HCT116 (cell line): Measurements from ENCODE around the gene CCDC86. TPM values are rescaled to one million over a fixed set of nuclear protein-coding genes. Genes with fewer than 3 reads are reported as not detected.

ENCODE experiments used
- ATAC-seq: fragments of 200-7000 bp; cut with Tn5 transposase; 2 replicates; pipeline ENCODE4 v1.9.1; 2020; ENCODE audit warnings: mild to moderate bottlenecking, moderate library complexity
- BruUV-seq: library from RNA; stranded (reverse); fragments of 400-500 nt; replicated peaks from 2 replicates; lab custom pipeline; 2021; lab: Mats Ljungman, UMichigan
- CTCF ChIA-PET: fragments of 300-600 bp; sonication (Branson Sonifier 250); formaldehyde crosslinking; loops from one replicate; lab custom pipeline; 2021; ENCODE audit warnings: antibody characterized with exemption; lab: Charles Lee
- POLR2A ChIA-PET: fragments of 300-600, 350-600 bp; sonication (Branson Sonifier 250); formaldehyde crosslinking; loops from one replicate; lab custom pipeline; 2021; ENCODE audit warnings: antibody characterized with exemption; lab: Charles Lee
- RAD21 ChIA-PET, 2 experiments: fragments of 300-600 bp; sonication (Branson Sonifier 250); formaldehyde crosslinking; loops; one replicate each; lab custom pipeline; 2023; ENCODE audit warnings: low total read pairs in 2 of 2; ENCODE audit not compliant: uncharacterized antibody in 2 of 2, unreplicated experiment in 2 of 2, low non-redundant PET in 1 of 2; lab: Charles Lee
- DNase-seq: peaks from one replicate; pipeline ENCODE4 v3.0.0-alpha.2; 2010; ENCODE audit warnings: low read depth, low spot score
- H2AFZ ChIP-seq: fragments of 200-600 bp; shearing (Covaris generic), sonication (generic); 2 replicates; pipeline ENCODE4 v1.6.1; 2017; ENCODE audit warnings: low read depth, mixed run types, mixed read lengths, antibody characterized with exemption, low read length; ENCODE audit not compliant: poor library complexity, severe bottlenecking
- H3K27ac ChIP-seq: 2 replicates; pipeline ENCODE4 v1.5.1; 2012; ENCODE audit warnings: low read depth, low read length
- H3K27me3 ChIP-seq: fragments of 200-600 bp; sonication (generic); 2 replicates; pipeline ENCODE4 v1.6.1; 2016; ENCODE audit warnings: mixed run types, low read length, mixed read lengths; ENCODE audit not compliant: insufficient read depth
- H3K36me3 ChIP-seq, 2 experiments: fragments of 200-500 bp in 1 of 2; fragments of 200-600 bp in 1 of 2; sonication (Bioruptor generic) in 1 of 2; sonication (generic) in 1 of 2; 2 replicates each; pipeline versions ENCODE4 v1.5.1 to v1.6.1; 2014 to 2016; ENCODE audit warnings: low read length in 2 of 2, inconsistent platforms in 1 of 2, mixed read lengths in 1 of 2, mixed run types in 1 of 2; ENCODE audit not compliant: insufficient read depth in 2 of 2, control insufficient read depth in 1 of 2
- H3K4me1 ChIP-seq, 2 experiments: fragments of 200-600 bp in 1 of 2; sonication (generic) in 1 of 2; 2 replicates each; pipeline versions ENCODE4 v1.5.1 to v1.6.1; 2012 to 2017; ENCODE audit warnings: low read length in 2 of 2, inconsistent platforms in 1 of 2, mild to moderate bottlenecking in 1 of 2, mixed read lengths in 1 of 2, mixed run types in 1 of 2, moderate library complexity in 1 of 2; ENCODE audit not compliant: insufficient read depth in 2 of 2, control insufficient read depth in 1 of 2
- H3K4me2 ChIP-seq: fragments of 200-600 bp; sonication (generic); 2 replicates; pipeline ENCODE4 v1.6.1; 2017; ENCODE audit warnings: mixed run types, low read length, mixed read lengths
- H3K4me3 ChIP-seq, 2 experiments: fragments of 200-600 bp in 1 of 2; sonication (generic) in 1 of 2; replicated peaks in 1 of 2; 2 replicates each; pipeline ENCODE4 v1.5.1; 2011 to 2016; ENCODE audit warnings: low read length in 2 of 2, control low read depth in 1 of 2, low read depth in 1 of 2, mild to moderate bottlenecking in 1 of 2, mixed read lengths in 1 of 2, mixed run types in 1 of 2
- H3K79me2 ChIP-seq: fragments of 200-600 bp; sonication (generic); 2 replicates; pipeline ENCODE4 v1.6.1; 2017; ENCODE audit warnings: mild to moderate bottlenecking, mixed run types, low read length, moderate library complexity, mixed read lengths; ENCODE audit not compliant: insufficient read depth
- H3K9ac ChIP-seq: fragments of 200-600 bp; sonication (generic); 2 replicates; pipeline ENCODE4 v1.6.1; 2016; ENCODE audit warnings: low read length, mixed read lengths
- H3K9me2 ChIP-seq: fragments of 200-600 bp; sonication (generic), shearing (Covaris generic); 2 replicates; pipeline ENCODE4 v1.6.1; 2017; ENCODE audit warnings: mixed run types, mild to moderate bottlenecking, moderate library complexity; ENCODE audit not compliant: insufficient read depth
- H3K9me3 ChIP-seq, 2 experiments: fragments of 200-500 bp in 1 of 2; fragments of 200-600 bp in 1 of 2; sonication (Bioruptor generic) in 1 of 2; sonication (generic) in 1 of 2; 2 replicates each; pipeline ENCODE4 v1.6.1; 2014 to 2017; ENCODE audit warnings: low read length in 2 of 2, mixed read lengths in 2 of 2, inconsistent platforms in 1 of 2, low read depth in 1 of 2, mild to moderate bottlenecking in 1 of 2, mixed run types in 1 of 2, moderate library complexity in 1 of 2; ENCODE audit not compliant: control insufficient read depth in 1 of 2, insufficient read depth in 1 of 2
- H4K20me1 ChIP-seq: fragments of 200-600 bp; sonication (generic), shearing (Covaris generic); 2 replicates; pipeline ENCODE4 v1.6.1; 2017; ENCODE audit warnings: mixed run types, mild to moderate bottlenecking, moderate library complexity; ENCODE audit not compliant: insufficient read depth
- CBX3 ChIP-seq: IDR thresholded peaks from 2 replicates; pipeline ENCODE4 v1.6.1; 2012; ENCODE audit warnings: low read depth
- JUND ChIP-seq: IDR thresholded peaks from 2 replicates; pipeline ENCODE4 v1.6.1; 2012
- RAD21 ChIP-seq: IDR thresholded peaks from 2 replicates; pipeline ENCODE4 v1.6.1; 2012; ENCODE audit warnings: low read depth, mild to moderate bottlenecking
- SRF ChIP-seq: IDR thresholded peaks from 2 replicates; pipeline ENCODE4 v1.6.1; 2012; ENCODE audit warnings: low read depth
- ZFX ChIP-seq: fragments of 450-650 bp; IDR thresholded peaks from 2 replicates; pipeline ENCODE4 v1.6.1; 2017
- ZNF274 ChIP-seq: fragments of 200-500 bp; sonication (Bioruptor generic); IDR thresholded peaks from 2 replicates; pipeline ENCODE4 v1.6.1; 2014; ENCODE audit warnings: mild to moderate bottlenecking, low read depth, low read length, inconsistent platforms
- intact Hi-C: fragments of 100-400 bp; cut with micrococcal nuclease; formaldehyde crosslinking; loops from 2 replicates; pipeline ENCODE4 v1.10.0; 2022
- total RNA-seq: library from RNA; stranded (reverse); gene quantifications from one replicate; pipeline ENCODE4 v1.2.1, GENCODE V29; 2021; ENCODE audit not compliant: unreplicated experiment
- TF ChIP-seq, protein P1 (sequence below): IDR thresholded peaks from 2 replicates; pipeline ENCODE4 v1.6.1; 2011; ENCODE audit warnings: mild to moderate bottlenecking, low read length, moderate library complexity; ENCODE audit not compliant: insufficient replicate concordance; ENCODE audit errors: extremely low read depth
- TF ChIP-seq, protein P2 (sequence below): IDR thresholded peaks from 2 replicates; pipeline ENCODE4 v1.6.1; 2012; ENCODE audit warnings: low read depth
- TF ChIP-seq, protein P3 (sequence below), 3 experiments: fragments of 200-600 bp in 1 of 3; sonication (generic) in 1 of 3; IDR thresholded peaks in 2 of 3; conservative IDR thresholded peaks in 1 of 3; 2 replicates each; pipeline ENCODE4 v1.5.1; 2012 to 2017; ENCODE audit warnings: low read depth in 2 of 3, low read length in 2 of 3, antibody characterized with exemption in 1 of 3, borderline replicate concordance in 1 of 3, control low read depth in 1 of 3, mild to moderate bottlenecking in 1 of 3, mixed read lengths in 1 of 3, mixed run types in 1 of 3, moderate library complexity in 1 of 3; ENCODE audit not compliant: insufficient read depth in 1 of 3

The CCDC86 gene
- total RNA-seq, 1 experiment from 2014 or later, result 69.6 TPM

DNA sequence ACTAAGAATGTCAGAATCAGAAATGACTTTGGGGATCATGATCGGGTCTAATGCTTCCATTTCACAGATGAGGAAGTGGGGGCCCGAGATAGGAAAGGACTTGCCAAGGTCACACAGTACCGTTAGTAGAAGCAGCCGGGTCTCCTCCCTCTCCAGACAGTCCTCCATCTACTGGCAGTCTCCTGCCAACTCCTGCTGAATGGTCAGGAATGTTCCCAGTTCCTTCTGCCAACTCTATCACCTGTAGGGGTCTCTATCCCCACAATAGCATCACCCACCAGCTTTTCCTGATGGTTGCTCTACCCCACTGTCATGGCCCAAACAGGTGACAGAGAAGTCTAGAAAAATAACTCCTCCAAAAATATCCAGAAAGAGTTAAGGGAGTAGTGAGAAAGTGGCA is 23.9 kb upstream of the CCDC86 start:
- ATAC-seq (no peak), DNase-seq (no peak)
- intact Hi-C loops, result no loop called here
- H3K27ac ChIP-seq, result no peak overlapping the region
- H3K9me2 ChIP-seq, result no peaks in the 10 kb centered on the region
- no peaks in the 10 kb centered on the region for H4K20me1 ChIP-seq
- H2AFZ ChIP-seq, result no peak overlapping the region
- H3K9ac ChIP-seq, result no peak overlapping the region
- POLR2A ChIA-PET, result no interaction called here
- H3K4me1 ChIP-seq, result no peaks in the 10 kb centered on the region
- no peak overlapping the region for H3K4me3 ChIP-seq
- no TSS peak for BruUV-seq
- H3K9me3 ChIP-seq, result peaks cover 5 to 6% of the 10 kb centered on the region in 2 experiments; a peak in 2 of 4 replicates
- CTCF ChIA-PET, result no interaction called here
- H3K4me2 ChIP-seq, result no peak overlapping the region
- TF ChIP-seq JUND (no peak), ZNF274 (no peak), SRF (no peak), RAD21 (no peak), CBX3 (no peak), ZFX (no peak)
- TF ChIP-seq, protein P1, sequence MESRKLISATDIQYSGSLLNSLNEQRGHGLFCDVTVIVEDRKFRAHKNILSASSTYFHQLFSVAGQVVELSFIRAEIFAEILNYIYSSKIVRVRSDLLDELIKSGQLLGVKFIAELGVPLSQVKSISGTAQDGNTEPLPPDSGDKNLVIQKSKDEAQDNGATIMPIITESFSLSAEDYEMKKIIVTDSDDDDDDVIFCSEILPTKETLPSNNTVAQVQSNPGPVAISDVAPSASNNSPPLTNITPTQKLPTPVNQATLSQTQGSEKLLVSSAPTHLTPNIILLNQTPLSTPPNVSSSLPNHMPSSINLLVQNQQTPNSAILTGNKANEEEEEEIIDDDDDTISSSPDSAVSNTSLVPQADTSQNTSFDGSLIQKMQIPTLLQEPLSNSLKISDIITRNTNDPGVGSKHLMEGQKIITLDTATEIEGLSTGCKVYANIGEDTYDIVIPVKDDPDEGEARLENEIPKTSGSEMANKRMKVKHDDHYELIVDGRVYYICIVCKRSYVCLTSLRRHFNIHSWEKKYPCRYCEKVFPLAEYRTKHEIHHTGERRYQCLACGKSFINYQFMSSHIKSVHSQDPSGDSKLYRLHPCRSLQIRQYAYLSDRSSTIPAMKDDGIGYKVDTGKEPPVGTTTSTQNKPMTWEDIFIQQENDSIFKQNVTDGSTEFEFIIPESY, result no peak
- TF ChIP-seq, protein P2, sequence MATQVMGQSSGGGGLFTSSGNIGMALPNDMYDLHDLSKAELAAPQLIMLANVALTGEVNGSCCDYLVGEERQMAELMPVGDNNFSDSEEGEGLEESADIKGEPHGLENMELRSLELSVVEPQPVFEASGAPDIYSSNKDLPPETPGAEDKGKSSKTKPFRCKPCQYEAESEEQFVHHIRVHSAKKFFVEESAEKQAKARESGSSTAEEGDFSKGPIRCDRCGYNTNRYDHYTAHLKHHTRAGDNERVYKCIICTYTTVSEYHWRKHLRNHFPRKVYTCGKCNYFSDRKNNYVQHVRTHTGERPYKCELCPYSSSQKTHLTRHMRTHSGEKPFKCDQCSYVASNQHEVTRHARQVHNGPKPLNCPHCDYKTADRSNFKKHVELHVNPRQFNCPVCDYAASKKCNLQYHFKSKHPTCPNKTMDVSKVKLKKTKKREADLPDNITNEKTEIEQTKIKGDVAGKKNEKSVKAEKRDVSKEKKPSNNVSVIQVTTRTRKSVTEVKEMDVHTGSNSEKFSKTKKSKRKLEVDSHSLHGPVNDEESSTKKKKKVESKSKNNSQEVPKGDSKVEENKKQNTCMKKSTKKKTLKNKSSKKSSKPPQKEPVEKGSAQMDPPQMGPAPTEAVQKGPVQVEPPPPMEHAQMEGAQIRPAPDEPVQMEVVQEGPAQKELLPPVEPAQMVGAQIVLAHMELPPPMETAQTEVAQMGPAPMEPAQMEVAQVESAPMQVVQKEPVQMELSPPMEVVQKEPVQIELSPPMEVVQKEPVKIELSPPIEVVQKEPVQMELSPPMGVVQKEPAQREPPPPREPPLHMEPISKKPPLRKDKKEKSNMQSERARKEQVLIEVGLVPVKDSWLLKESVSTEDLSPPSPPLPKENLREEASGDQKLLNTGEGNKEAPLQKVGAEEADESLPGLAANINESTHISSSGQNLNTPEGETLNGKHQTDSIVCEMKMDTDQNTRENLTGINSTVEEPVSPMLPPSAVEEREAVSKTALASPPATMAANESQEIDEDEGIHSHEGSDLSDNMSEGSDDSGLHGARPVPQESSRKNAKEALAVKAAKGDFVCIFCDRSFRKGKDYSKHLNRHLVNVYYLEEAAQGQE, result no peak
- TF ChIP-seq, protein P3, sequence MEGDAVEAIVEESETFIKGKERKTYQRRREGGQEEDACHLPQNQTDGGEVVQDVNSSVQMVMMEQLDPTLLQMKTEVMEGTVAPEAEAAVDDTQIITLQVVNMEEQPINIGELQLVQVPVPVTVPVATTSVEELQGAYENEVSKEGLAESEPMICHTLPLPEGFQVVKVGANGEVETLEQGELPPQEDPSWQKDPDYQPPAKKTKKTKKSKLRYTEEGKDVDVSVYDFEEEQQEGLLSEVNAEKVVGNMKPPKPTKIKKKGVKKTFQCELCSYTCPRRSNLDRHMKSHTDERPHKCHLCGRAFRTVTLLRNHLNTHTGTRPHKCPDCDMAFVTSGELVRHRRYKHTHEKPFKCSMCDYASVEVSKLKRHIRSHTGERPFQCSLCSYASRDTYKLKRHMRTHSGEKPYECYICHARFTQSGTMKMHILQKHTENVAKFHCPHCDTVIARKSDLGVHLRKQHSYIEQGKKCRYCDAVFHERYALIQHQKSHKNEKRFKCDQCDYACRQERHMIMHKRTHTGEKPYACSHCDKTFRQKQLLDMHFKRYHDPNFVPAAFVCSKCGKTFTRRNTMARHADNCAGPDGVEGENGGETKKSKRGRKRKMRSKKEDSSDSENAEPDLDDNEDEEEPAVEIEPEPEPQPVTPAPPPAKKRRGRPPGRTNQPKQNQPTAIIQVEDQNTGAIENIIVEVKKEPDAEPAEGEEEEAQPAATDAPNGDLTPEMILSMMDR (IDR thresholded peaks at IDR 0.05 in 2 of 3, conservative IDR thresholded peaks at IDR 0.05 in 1 of 3; ENCODE audit: borderline replicate concordance in 1 of 3, insufficient read depth in 1 of 3, low read depth in 2 of 3, low read length in 2 of 3), result no peak
- H3K36me3 ChIP-seq, result no peaks in the 10 kb centered on the region
- H3K79me2 ChIP-seq, result no peaks in the 10 kb centered on the region
- H3K27me3 ChIP-seq, result no peaks in the 10 kb centered on the region
- RAD21 ChIA-PET, result no interaction called here
